ENCODE results near the gene LTBP1. TPM values are rescaled to one million over a fixed set of nuclear protein-coding genes. Genes with fewer than 3 reads are reported as not detected.

The LTBP1 gene
- total and polyA plus RNA-seq, 4 donors = 5.8 to 57.6 (median 10.2) TPM

DNA sequence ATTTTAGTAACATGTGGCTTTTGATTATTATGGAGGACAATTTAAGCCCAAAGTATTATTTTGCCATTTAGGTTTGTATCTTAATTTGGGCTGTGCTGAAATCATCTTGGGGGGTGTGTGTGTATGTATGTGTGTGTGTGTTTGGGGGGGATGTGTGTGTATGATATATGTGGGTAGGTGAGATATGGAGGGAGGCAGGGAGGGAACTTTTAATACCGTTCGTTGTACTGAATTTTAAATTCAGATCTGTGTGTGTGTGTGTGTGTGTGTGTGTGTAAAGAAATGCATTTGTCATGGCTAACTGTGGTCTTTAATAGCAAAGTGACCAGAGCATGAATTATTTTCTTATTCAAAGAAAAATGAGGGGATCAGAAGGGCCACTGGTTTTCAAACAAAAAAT, 113.7 kb downstream of the LTBP1 start:
- H3K9me3 ChIP-seq (ENCODE audit: control insufficient read depth in 4 of 4, low read length in 3 of 4) = no peaks in the 10 kb centered on the region
- no peak for DNase-seq (ENCODE audit: low spot score)
- no peaks in the 10 kb centered on the region for H3K36me3 ChIP-seq (ENCODE audit: control insufficient read depth in 4 of 4, insufficient read depth in 3 of 4, low read depth in 1 of 4, low read length in 3 of 4)
- no peaks in the 10 kb centered on the region for H3K27me3 ChIP-seq (ENCODE audit: control insufficient read depth in 4 of 4, insufficient read depth in 4 of 4, low read length in 3 of 4)
- no peak overlapping the region for H3K27ac ChIP-seq (ENCODE audit: low read depth in 1 of 2, low read length in 2 of 2)
- H3K9ac ChIP-seq (ENCODE audit: low read depth in 1 of 2, low read length in 2 of 2) = no peak overlapping the region
- TF ChIP-seq, protein P1, sequence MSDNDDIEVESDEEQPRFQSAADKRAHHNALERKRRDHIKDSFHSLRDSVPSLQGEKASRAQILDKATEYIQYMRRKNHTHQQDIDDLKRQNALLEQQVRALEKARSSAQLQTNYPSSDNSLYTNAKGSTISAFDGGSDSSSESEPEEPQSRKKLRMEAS (IDR thresholded peaks at IDR 0.05) = no peak
- TF ChIP-seq NR2F2 (IDR thresholded peaks at IDR 0.05) = no peak
- TF ChIP-seq EGR1 (IDR thresholded peaks at IDR 0.05; ENCODE audit: low read depth in 2 of 2) = no peak
- TF ChIP-seq RAD21 (IDR thresholded peaks at IDR 0.05) = no peak
- TF ChIP-seq HNF4G (IDR thresholded peaks at IDR 0.05) = no peak
- TF ChIP-seq SP1 (IDR thresholded peaks at IDR 0.05) = no peak
- no peak for TF ChIP-seq HNF4A (conservative IDR thresholded peaks at IDR 0.05)
- 92% methylated on average over 2 of the region's 2 CpGs for WGBS
- no peaks in the 10 kb centered on the region for H3K4me1 ChIP-seq (ENCODE audit: control insufficient read depth in 4 of 4, insufficient read depth in 4 of 4, low read length in 3 of 4)
- no peak overlapping the region for H3K4me3 ChIP-seq (ENCODE audit: low read depth in 1 of 3, low read length in 3 of 3)

DNA sequence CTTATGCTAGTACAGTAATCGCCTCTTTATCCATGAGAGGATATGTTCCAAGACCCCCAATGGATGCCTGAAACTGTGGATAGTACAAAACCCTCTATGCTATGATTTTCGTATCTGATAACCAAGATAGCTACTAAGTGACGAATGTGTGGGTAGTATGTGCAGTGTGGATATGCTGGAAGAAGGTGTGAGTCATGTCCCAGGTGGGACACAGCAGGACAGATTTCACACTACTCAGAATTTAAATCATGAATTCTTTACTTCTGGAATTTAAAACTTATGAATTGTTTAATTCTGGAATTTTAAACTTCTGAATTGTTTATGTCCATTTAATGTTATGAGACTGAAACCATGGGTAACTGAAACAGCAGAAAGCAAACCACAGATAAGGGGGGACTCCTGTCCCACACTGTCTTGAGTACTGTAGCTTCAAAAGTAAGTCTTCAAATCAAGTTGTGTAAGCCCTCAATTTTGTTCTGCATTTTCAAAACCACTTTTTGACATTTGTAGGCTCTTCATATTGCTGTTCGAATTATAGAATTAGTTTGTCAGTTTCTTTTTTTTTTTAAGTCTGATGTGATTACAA, 116.0 kb downstream of the LTBP1 start:
- no peaks in the 10 kb centered on the region for H3K27me3 ChIP-seq (ENCODE audit: control insufficient read depth in 4 of 4, insufficient read depth in 4 of 4, low read length in 3 of 4)
- no peak overlapping the region for H3K27ac ChIP-seq (ENCODE audit: low read depth in 1 of 2, low read length in 2 of 2)
- no peak for DNase-seq (ENCODE audit: low spot score)
- H3K9ac ChIP-seq (ENCODE audit: low read depth in 1 of 2, low read length in 2 of 2) = no peak overlapping the region
- H3K4me3 ChIP-seq (ENCODE audit: low read depth in 1 of 3, low read length in 3 of 3) = no peak overlapping the region
- no peaks in the 10 kb centered on the region for H3K9me3 ChIP-seq (ENCODE audit: control insufficient read depth in 4 of 4, low read length in 3 of 4)
- H3K36me3 ChIP-seq (ENCODE audit: control insufficient read depth in 4 of 4, insufficient read depth in 3 of 4, low read depth in 1 of 4, low read length in 3 of 4) = no peaks in the 10 kb centered on the region
- 92% methylated on average over 4 of the region's 4 CpGs for WGBS
- no peaks in the 10 kb centered on the region for H3K4me1 ChIP-seq (ENCODE audit: control insufficient read depth in 4 of 4, insufficient read depth in 4 of 4, low read length in 3 of 4)
- TF ChIP-seq, protein P2, sequence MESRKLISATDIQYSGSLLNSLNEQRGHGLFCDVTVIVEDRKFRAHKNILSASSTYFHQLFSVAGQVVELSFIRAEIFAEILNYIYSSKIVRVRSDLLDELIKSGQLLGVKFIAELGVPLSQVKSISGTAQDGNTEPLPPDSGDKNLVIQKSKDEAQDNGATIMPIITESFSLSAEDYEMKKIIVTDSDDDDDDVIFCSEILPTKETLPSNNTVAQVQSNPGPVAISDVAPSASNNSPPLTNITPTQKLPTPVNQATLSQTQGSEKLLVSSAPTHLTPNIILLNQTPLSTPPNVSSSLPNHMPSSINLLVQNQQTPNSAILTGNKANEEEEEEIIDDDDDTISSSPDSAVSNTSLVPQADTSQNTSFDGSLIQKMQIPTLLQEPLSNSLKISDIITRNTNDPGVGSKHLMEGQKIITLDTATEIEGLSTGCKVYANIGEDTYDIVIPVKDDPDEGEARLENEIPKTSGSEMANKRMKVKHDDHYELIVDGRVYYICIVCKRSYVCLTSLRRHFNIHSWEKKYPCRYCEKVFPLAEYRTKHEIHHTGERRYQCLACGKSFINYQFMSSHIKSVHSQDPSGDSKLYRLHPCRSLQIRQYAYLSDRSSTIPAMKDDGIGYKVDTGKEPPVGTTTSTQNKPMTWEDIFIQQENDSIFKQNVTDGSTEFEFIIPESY (IDR thresholded peaks at IDR 0.05) = no peak
- TF ChIP-seq TAF1 (conservative IDR thresholded peaks at IDR 0.05) = no peak
- TF ChIP-seq, protein P1 (IDR thresholded peaks at IDR 0.05) = no peak
- no peak for TF ChIP-seq JUND (IDR thresholded peaks at IDR 0.05)
- TF ChIP-seq YY1 (IDR thresholded peaks at IDR 0.05) = no peak
- no peak for TF ChIP-seq GABPA (IDR thresholded peaks at IDR 0.05 in 1 of 2, conservative IDR thresholded peaks at IDR 0.05 in 1 of 2)
- TF ChIP-seq EGR1 (IDR thresholded peaks at IDR 0.05; ENCODE audit: low read depth in 2 of 2) = no peak

DNA sequence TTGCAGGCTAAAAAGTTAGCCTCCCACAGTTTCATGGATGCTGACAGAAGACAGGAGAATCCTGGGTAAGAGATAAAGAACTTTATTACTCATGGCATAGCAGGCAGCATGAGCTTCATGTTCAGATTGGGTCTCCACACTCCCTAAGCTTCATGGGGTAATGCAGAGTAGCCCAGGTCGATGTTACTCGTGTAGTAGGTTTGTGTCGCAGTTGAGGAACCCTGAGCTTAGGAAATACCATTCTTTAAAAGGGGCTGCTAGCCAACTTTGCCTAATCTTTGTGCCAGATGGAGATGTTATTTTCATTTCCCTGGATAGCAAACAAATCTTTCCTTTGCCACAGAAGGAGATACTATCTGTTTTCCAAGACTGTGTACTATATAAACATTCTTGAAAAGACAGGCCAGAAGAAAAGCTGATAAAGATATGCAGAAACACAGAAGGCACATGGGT, 117.6 kb downstream of the LTBP1 start:
- TF ChIP-seq, protein P3, sequence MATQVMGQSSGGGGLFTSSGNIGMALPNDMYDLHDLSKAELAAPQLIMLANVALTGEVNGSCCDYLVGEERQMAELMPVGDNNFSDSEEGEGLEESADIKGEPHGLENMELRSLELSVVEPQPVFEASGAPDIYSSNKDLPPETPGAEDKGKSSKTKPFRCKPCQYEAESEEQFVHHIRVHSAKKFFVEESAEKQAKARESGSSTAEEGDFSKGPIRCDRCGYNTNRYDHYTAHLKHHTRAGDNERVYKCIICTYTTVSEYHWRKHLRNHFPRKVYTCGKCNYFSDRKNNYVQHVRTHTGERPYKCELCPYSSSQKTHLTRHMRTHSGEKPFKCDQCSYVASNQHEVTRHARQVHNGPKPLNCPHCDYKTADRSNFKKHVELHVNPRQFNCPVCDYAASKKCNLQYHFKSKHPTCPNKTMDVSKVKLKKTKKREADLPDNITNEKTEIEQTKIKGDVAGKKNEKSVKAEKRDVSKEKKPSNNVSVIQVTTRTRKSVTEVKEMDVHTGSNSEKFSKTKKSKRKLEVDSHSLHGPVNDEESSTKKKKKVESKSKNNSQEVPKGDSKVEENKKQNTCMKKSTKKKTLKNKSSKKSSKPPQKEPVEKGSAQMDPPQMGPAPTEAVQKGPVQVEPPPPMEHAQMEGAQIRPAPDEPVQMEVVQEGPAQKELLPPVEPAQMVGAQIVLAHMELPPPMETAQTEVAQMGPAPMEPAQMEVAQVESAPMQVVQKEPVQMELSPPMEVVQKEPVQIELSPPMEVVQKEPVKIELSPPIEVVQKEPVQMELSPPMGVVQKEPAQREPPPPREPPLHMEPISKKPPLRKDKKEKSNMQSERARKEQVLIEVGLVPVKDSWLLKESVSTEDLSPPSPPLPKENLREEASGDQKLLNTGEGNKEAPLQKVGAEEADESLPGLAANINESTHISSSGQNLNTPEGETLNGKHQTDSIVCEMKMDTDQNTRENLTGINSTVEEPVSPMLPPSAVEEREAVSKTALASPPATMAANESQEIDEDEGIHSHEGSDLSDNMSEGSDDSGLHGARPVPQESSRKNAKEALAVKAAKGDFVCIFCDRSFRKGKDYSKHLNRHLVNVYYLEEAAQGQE (IDR thresholded peaks at IDR 0.05) = no peak
- TF ChIP-seq NR2F2 (IDR thresholded peaks at IDR 0.05) (no peak), RAD21 (IDR thresholded peaks at IDR 0.05) (no peak), HNF4G (IDR thresholded peaks at IDR 0.05) (no peak), HNF4A (conservative IDR thresholded peaks at IDR 0.05) (no peak), SP1 (IDR thresholded peaks at IDR 0.05) (no peak), YY1 (IDR thresholded peaks at IDR 0.05) (no peak), FOXA1 (IDR thresholded peaks at IDR 0.05) (no peak), EGR1 (IDR thresholded peaks at IDR 0.05; ENCODE audit: low read depth in 2 of 2) (no peak), JUND (IDR thresholded peaks at IDR 0.05) (no peak), RXRA (IDR thresholded peaks at IDR 0.05) (no peak), FOXA2 (IDR thresholded peaks at IDR 0.05) (no peak), TAF1 (conservative IDR thresholded peaks at IDR 0.05) (no peak)
- TF ChIP-seq, protein P4, sequence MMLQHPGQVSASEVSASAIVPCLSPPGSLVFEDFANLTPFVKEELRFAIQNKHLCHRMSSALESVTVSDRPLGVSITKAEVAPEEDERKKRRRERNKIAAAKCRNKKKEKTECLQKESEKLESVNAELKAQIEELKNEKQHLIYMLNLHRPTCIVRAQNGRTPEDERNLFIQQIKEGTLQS (IDR thresholded peaks at IDR 0.05) = no peak
- TF ChIP-seq, protein P1 (IDR thresholded peaks at IDR 0.05) = no peak
- TF ChIP-seq, protein P5, sequence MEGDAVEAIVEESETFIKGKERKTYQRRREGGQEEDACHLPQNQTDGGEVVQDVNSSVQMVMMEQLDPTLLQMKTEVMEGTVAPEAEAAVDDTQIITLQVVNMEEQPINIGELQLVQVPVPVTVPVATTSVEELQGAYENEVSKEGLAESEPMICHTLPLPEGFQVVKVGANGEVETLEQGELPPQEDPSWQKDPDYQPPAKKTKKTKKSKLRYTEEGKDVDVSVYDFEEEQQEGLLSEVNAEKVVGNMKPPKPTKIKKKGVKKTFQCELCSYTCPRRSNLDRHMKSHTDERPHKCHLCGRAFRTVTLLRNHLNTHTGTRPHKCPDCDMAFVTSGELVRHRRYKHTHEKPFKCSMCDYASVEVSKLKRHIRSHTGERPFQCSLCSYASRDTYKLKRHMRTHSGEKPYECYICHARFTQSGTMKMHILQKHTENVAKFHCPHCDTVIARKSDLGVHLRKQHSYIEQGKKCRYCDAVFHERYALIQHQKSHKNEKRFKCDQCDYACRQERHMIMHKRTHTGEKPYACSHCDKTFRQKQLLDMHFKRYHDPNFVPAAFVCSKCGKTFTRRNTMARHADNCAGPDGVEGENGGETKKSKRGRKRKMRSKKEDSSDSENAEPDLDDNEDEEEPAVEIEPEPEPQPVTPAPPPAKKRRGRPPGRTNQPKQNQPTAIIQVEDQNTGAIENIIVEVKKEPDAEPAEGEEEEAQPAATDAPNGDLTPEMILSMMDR (IDR thresholded peaks at IDR 0.05; ENCODE audit: low read depth, low read length, missing input control) = no peak
- H3K9ac ChIP-seq (ENCODE audit: low read depth in 1 of 2, low read length in 2 of 2) = no peak overlapping the region
- H3K4me1 ChIP-seq (ENCODE audit: control insufficient read depth in 4 of 4, insufficient read depth in 4 of 4, low read length in 3 of 4) = peaks cover 0 to 3% (median 0%) of the 10 kb centered on the region in 4 donors
- H3K4me3 ChIP-seq (ENCODE audit: low read depth in 1 of 3, low read length in 3 of 3) = no peak overlapping the region
- no peaks in the 10 kb centered on the region for H3K9me3 ChIP-seq (ENCODE audit: control insufficient read depth in 4 of 4, low read length in 3 of 4)
- H3K27me3 ChIP-seq (ENCODE audit: control insufficient read depth in 4 of 4, insufficient read depth in 4 of 4, low read length in 3 of 4) = no peaks in the 10 kb centered on the region
- H3K36me3 ChIP-seq (ENCODE audit: control insufficient read depth in 4 of 4, insufficient read depth in 3 of 4, low read depth in 1 of 4, low read length in 3 of 4) = no peaks in the 10 kb centered on the region
- no peak overlapping the region for H3K27ac ChIP-seq (ENCODE audit: low read depth in 1 of 2, low read length in 2 of 2)
- DNase-seq (ENCODE audit: low spot score) = no peak
- 98% methylated on average over 3 of the region's 3 CpGs for WGBS

Measured in liver (tissue), 9 donors.